Inferior parietal cortex (tissue), 1 donor: ENCODE results near the gene GMDS.

ENCODE experiments used
- DNase-seq: peaks from one replicate; pipeline ENCODE4 v3.0.0-alpha.2; 2016; ENCODE audit errors: extremely low spot score

The GMDS gene

DNA sequence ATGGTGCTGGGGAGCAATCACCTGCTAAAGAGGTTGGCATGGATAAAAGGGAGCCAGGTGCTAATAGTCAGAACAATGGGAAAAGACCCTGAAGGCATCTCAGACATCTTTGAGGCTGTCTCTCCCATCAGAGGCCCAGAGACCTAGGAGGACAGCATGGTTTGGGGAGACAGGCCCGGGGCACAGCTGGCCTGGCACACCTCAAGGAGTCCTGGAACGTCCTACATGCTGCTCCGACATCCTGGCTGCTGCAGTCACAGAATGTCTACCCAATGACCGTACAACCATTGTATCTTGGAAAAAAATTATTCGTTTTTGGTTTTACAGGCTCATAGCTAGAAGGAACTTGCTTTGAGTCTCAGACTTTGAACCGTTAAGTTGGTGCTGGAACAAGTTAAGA, 4.4 kb downstream of the GMDS start:
- no peak for DNase-seq

DNA sequence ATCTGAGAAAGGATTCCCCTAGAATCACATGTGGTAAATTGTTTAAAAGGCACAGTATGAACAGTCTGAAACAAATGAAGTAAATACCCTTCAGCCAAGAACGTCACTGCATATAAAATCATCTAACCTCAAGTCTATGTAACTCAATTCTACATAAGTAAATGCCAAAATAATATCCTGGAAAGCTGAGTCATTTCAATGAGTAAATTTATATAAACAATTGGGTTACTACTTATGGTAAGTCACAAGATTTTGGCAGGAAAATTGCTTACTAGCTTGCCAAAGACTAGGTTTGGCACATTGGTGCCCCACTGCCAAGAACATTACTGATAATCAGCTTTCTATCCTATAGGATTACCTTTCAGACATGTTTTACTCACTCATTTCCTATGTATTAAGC, 8.4 kb downstream of the GMDS start:
- DNase-seq: no peak

DNA sequence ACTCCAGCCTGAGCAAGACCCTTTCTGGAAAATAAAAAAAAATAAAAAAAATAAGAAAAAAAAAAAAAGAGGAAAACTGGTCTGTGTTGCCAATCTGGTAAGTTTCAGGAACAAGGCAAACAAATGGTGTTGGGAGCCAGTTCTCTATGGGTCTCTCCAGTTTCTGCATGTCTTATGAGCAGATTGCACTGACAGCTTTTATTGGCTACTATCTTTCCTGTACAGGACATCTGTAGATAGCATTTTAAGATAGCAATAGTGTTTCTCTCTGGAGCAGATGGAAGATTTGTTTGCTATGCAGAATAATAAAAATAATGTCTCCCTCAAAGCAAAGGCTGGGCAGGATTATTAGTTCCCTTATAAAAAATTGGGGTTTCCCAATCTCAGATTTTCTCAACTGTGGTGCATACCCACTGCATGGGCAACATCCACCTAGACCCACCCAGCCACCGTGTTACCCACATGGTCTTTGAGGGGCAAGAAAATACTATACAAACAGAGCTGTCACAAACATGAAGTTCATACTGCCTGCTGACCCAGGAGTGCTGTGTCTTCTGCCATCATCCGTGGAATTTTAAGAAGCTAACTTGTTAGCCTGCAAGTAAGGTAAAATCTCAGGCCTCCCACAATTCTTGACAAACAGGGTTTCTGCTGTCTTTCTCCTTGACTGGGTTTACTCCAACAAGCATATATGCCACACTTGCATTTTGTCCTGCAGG, 9.5 kb downstream of the GMDS start:
- no peak for DNase-seq

DNA sequence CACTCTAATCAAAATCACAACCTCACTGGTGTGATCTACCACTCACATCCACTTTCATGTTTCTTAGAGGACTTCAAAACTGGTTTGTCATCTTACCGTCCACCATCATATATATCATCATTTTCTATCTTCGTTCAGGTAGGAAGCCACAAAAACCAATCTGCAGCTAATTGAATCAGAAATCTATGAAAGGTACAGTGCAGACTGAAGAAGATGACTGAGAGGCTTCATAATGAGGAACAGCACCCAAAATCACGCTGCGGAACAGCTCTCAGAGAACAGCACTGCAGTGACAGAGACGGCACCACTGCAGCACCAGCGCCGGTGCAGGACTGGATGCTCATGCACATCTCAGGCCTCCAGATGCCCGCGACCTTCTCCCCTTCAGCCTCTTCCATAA, 13.0 kb downstream of the GMDS start:
- DNase-seq: no peak

DNA sequence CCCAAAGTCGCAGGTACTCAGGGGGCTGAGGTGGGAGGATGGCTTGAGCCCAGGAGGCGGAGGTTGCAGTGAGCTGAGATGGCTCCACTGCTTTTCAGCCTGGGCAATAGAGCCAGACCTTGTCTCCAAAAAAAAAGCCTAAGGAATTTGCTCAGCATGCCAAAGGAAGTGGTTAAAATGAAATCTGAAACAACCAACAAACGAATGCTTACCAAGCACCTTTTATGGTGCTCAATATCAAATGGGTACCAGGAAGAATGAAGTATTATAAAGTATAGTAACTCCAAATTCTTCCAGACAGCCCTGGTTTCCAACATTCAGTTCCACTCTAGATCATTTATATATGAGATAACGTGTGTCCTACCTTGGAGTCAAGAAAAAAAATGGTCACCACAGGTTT, 14.0 kb downstream of the GMDS start:
- DNase-seq: no peak

DNA sequence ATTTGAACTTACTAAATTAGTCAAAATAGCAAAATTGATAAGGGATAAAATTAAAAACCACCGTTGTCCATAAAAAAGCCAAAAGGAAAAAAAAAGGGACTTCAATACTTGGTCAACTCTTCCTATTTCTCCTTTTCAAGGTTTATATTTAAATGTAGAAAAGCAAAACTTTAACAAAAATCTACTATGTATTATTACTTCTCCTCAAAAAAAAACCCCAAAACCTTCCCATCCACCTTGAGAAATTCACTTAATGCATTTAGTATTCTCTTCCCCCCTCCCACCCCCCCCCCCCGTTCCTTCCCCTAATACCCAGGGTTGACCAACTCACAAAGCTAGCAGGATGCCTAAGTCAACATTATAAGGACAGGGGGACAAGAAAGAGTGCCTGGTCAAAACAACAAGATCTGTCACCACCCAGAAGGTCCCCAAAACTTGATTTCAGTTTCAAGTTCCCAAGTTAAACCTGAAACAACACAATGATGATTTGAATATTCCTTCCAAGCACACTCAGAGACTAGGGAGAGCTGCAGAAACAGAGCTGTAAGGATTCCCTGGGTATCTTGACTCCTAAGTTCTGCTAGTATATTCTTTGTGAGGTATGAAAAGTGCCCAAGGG, 14.6 kb downstream of the GMDS start:
- no peak for DNase-seq

DNA sequence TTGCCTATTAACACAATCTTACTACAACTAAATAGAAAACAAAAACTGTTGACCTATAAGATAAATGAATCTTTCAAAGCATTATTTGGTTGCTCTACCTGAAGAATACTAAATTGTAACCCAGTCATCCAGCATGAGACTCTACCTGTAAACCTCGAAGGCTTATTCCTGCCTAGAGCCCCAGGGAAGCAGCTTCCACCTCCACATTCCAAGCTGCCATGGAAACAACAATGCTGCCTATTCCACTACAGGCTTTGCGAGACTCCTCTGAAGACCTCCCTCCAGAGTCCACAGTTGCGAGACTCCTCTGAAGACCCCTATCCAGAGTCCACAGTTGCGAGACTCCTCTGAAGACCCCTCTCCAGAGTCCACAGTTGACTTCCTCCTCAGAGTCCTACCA, 15.7 kb downstream of the GMDS start:
- DNase-seq: no peak

DNA sequence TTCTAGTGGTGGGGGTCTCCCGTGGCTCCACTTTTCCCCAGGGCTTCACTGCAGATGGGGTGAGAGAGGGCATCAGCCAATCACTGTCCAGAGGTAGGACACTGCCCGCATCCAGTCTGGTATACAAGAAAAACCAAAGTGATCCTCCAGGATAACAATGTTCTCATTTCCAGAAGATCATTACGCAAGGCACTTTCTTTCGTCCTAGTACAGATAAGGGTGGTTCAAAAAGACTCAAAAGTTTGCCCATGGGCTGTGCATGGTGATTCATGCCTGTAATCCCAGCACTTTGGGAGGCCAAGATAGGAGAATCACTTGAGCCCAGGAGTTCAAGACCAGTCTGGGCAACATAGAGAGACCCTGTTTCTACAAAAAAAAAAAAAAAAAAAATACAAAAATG, 16.4 kb downstream of the GMDS start:
- DNase-seq: no peak

DNA sequence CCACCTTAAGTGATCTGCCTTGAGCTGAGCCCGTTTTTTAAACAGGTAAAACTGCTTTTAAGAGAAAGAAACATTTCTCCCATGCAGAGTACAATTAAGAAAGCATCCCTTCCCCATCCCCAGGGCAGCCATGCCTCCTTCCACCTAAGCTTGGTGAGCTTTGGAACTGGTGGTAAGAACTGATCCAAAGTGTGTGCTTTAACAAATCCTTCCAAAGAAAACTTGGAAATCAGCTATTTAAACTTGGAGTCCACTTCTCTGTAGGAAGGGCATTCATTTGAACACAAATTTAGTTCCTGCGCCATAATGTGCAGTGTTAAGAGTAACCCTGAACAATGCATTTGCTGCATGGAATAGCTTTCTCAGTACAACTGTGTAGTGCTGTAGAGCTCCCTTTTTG, 17.0 kb downstream of the GMDS start:
- DNase-seq: no peak

DNA sequence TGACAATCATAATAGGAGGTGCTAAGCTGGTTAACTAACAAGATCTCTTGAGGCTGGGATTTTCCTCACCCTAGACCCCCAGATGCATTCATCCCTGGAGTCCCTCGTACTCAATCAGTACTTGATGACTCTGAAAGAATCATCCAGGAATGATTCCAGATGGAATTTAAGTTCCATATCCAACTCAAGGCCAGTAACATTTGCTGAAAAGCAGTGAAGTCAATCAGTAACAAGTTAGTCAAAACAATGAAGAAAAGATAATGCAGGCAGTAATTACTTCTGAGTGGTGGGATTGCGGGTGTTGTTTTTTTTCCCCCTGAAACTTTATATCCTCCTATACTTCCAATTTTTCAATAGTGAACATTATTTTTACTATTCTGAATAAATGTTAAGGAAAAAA, 18.6 kb downstream of the GMDS start:
- no peak for DNase-seq

DNA sequence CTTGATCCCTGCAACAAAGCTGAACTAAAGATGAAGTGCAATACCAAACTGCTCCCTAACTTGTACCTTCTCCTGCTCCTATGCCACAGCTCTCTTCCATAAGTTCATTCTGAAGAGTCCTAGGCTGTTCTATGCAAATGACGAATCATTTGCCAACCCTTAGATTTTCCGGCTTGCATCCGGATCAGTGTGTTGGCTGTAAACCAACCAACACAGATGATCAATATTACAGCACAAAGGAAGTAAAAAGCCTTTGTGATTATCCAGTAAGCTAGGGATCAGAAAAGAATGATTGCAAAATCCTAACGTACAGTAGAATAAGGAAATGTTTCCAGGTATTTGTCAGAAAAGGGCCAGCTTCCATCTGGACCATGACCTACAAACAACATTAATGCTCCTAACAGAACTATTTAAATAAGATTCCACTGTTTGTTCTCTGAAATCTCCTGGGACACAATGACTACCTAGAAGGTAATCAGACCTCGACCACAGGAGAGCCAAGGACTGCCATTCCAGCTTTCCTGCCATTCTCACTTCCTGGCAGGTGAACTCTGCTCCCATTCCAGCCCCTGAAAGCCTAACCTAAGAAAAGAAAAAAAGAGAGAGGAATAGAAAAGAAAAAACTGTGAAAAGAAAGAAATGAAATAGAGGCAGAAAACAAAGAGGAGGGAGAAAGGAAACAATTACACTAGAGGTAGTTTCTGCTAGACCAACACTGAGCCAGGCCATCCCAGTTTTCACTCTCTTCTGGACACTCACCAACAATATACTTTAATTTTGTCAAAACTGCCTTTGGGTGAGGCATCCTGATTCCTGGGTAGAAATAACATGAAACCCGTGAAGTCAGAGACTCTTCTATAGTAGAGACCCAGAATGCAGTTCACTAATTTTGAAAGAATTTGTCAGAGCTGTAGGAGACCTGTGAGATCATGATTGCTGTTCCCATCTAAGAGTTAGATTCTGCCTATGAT, 19.7 kb downstream of the GMDS start:
- no peak for DNase-seq

DNA sequence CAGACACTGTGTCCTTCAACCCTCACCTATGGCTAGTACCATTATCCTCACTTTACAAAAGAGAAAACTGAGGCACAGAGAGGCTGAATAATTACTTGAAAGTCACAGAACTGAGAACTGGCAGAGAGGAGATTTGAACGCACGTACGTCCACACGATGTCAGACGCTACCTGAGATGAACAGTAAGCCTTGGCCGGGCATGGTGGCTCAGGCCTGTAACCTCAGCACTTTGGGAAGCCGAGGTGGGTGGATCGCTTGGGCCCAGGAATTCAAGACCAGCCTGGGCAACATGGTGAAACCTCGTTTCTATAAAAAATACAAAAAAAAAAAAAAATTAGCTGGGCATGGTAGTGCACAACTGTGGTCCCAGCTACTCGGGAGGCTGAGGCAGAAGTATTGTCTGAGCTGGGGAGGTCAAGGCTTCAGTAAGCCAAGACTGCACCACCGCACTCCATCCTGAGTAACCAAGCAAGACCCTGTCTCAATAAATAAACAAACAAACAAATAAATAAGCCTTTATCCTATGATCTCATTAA, 20.5 kb downstream of the GMDS start:
- no peak for DNase-seq

DNA sequence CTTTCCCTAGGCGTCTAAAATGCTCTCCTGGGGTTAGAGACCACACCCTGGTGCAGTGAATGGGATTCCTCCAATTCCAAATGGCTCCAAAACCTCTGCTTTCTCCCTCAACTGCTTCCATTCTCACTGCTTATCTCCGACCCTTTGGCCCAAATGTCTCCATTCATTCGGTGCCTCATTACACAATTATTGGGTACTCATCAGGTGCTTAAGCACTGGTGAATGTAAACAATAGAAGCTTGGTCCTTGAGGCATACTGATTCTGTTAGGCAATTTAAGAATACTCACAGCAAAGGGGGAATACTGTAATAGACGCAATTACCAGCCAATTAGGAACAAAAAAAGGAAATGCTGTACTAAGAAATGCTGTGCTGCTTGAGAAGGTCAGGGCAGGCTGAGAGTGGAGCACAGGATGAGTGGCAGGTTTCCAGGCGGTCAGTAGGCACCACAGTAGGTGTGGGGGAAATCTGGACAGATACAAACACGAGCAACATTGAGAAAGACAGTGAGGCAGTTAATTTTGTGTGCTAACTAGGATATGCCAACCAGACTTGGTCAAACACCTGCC, 23.0 kb downstream of the GMDS start:
- DNase-seq: no peak

DNA sequence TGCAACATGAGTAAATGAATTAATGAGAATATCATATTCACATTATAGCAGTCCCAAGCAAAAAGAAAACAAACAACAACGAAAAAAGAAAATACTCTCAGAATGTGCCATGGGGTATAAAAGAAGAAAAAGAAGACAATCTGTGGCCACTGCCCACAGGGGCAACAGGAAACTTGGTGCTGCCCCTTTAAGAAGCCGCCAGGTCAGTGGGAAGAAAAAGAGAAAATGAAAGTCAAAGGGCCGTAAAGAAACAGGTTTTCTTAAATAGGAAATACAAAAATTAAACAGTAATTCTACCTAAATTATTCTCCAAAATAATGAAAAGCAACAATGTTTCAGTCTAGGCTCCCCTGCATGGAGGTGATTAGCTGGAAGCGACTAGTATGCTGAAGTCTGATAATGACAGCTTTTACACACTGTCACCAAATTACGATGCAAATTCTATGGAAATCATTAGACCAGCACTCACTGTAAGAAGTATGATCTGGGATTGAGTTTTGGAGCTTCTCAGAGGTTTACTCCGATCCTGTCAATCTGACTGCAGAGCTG, 23.6 kb downstream of the GMDS start:
- DNase-seq: no peak

DNA sequence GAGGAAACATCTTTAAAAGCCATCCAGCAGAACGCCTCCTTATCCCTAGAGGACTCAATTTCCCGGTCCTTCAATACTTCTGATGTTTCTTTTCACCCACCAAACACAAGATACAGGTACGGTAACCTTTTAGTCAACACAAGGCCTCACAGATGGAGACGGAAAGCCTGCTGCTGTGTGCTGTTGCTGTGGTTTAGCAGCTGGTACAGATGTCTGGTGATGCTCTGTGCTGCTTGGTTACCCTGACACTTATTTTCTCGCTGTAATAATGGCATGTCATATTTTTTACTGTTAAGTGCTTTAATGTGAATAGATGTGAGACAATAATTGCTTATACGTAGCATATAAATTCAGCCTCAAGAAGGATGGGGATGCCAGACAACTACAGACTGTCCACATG, 25.3 kb downstream of the GMDS start:
- DNase-seq: no peak

DNA sequence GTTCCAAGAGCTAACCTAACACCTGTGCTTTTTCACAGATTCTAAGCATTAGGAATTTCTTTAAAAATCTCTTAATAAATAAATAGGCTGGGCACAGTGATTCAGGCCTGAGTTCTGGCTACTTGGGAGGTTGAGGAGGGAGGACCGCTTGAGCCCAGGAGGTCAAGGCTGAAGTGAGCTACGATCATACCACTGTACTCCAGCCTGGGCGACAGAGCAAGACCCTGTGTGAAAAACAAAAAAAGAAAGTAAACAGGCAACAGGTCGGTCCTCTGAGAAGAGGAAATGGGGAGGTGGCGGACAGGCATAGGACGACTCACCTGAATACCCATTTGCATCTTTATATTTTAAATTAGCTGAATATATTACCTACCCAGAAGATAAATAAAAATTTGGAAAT, 26.5 kb downstream of the GMDS start:
- no peak for DNase-seq

DNA sequence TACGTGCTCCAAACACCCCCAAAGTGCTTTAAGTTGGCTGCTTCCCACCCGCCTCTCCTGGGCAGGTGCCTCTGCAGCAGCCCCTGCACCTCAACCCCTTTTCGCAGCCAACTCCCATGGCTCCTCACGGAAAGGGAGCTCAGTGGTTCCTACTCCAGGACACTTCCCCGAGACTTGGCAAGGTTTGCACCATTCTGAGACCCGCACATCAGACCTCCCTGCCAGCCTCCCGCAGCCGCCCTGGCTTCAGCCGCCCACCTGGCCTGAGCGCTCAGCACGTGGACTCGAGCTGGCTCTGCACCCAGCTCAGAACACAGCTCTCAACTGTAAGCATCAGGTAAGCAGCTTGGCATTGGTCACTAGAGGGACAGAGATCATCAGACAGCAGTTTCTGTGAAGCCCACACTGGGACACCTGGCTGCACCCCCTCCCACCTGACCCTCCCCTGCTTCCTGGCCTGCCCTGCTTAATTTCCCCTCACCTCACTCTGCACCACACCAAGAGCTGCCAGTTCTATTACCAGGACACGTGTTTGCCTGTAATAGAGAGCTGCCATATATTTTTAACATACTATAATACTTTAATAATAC, 28.5 kb downstream of the GMDS start:
- no peak for DNase-seq

DNA sequence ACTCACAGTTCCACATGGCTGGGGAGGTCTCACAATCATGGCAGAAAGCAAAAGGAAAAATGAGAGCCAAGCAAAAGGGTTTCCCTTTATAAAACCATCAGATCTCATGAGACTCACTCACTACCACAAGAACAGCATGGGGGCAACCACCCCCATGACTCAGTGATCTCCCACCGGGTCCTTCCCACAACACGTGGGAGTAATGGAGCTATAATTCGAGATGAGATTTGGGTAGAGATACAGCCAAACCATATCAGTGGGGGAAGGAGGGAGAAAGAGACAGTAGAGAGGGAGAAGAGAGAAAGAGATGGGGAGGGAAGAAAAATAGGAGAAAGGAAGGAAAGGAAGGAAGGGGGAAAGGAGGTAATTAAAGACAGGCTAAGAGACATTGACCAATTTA, 30.1 kb downstream of the GMDS start:
- no peak for DNase-seq

DNA sequence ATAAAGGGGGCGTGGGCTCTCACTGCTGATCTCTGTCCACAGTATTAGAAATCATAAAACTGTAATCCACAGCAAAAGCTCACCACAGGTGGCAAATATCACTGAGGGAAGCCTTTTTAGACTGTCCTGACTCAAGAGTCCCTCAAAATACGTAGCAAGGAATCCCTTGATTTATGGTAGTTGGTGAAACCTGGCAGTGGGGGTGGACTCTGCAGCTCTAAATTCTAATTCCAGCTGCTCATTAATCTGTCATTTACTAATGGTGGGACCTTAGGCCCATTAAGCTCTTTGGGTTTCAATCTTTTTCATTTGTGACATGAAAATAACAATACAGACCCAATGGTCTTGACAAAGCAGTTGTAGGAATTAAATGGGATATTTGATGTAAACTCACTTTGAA, 32.3 kb downstream of the GMDS start:
- no peak for DNase-seq

DNA sequence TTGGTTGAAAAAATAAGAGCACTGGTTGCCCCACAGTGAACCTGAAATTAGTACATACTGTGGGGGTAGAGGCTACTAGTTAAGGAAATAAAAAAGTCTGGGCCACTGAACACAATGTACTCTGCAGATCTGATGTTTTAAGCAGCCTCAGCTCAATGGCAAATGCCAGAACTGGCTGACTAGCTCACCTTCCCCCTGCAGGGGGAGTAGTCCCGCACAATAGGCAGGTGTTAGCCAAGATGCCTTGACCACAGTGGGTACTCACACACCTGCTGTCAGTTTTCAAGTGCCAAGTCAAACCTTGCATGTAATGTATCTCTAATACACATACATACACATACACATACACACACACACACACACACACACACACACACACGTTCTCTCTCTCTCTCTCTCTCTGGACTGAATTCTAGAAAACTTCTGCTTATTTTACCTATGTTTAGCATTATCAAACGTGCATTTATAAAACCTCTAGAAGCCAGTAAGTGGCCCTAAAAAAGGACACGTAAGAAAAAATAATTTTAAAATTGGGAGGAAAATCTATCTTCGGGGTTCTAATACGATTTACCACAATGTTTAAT, 36.1 kb downstream of the GMDS start:
- no peak for DNase-seq

DNA sequence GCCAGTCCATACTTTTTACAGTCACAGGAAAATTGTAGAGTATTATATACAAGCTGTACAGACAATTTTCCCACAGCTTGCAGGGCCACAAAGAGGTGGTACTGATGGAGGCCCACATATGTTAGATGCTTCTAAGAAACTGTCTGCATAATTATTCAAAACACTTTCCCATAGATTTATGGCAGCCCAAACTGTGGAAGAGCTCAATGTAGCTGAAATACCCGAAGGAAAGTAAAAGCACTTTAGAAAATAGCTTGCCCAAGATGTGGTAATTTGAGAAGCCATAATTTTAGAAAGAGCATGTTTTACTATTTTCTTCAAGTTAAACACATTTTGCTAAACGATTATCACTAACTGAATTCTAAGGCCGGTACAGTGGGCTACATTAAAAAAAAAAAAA, 36.9 kb downstream of the GMDS start:
- no peak for DNase-seq
